Measurements from ENCODE around the gene FADS2.

FADS2 gene

GRCh38 chr11:61827571-61828378, at the start of gene FADS2:
Gene FADS2 (plus strand): TSS chr11:61828300. CDS start chr11:61828391, 91 bp downstream.
- DNase-seq (ENCODE audit: low spot score) = peak; percentile 98

DNA sequence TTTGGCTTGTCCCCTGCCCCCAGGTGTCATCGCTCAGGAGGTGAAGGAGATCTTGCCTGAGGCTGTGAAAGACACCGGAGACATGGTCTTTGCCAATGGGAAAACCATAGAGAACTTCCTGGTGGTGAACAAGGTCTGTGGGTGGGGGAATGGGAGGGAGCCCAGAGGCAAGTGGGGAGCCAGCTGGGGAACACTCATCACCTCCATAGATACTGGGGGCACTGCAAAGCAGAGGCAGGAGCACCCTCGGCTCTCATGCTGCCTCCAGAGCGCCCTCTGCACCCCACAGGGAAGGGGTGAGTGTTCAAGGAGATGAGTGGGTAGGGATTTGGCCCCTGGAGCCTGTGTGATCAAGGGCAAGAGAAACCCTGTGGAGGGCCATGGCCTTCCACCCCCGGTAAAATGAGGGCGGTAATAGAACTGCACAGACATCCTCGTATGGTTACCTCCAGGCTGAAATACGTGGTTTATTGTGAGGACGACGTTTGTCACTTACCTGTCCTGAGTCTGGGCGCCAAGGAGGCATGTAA, 49.7 kb upstream of the FADS2 start:
- DNase-seq (ENCODE audit: low spot score) = no peak

DNA sequence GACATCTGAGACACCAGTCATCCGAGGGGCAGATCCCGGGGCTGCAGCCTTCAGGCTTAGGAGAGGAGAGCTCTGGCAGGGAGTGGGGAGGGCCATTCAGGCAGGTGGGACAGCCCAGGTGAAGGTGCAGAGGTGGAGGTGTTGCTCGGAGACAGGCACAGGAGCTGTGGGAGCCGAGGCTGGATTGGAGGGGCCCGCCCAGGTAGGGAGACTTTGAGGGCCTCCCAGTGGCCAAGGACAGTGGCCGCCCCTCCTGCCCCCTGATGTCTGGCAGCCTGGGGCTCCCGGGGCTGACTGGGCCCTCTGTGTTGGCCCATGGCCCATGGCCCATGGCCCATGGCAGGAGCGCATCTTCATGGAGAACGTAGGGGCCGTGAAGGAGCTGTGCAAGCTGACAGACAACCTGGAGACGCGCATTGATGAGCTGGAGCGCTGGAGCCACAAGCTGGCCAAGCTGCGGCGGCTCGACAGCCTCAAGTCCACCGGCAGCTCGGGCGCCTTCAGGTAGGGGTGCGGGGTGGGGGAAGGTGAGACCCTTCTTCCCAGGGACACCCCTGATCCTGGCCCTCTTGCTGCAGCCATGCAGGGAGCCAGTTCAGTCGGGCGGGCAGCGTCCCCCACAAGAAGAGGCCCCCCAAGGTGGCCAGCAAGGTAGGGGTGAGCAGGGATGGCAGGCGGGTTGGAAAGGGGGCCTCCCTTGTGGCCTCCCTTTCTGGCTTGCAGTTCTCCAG, 49.0 kb upstream of the FADS2 start:
- no peak for DNase-seq (ENCODE audit: low spot score)

DNA sequence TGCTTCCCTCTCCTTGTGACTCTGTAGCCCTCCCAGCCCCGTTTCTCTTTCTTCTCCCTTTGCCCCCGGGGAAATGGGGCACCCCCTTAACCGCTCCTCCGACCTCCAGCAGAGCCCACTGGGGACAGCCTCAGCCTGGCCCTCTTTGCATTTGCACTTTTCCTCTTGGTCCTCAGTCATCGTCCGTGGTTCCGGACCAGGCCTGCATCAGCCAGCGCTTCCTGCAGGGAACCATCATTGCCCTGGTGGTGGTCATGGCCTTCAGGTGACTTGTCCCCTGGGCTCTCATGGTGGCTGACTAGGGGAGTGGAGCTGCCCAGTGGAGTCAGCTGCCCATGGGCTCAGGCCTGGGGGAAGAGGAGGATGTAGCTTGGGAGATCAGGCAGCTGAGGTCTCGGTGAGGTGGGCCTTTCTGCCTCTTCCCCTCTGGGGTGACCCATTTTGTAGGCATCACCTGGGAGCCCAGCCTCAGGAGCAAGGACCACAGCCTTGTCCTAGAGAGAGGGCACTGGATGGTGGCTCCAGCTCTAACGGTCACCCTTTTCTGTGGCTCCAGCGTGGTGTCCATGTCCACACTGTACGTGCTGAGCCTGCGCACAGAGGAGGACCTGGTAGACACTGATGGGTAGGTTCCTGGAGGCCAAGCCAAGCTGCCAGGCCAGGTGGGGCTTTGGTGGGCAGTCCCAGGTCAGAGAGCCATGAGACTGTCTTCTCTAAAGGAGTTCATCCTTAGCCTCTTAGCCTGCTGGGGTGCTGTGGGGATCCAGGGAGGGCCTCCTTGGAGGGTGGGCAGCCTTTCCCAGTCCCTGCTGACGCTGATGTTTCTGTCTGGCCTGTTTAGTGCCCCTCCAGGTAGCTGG, 48.2 kb upstream of the FADS2 start:
- DNase-seq (ENCODE audit: low spot score) = peak; percentile 30

- peak; percentile 22 for DNase-seq (ENCODE audit: low spot score)
Measured at GRCh38 chr11:61780581-61781162, 47.4 kb upstream of the FADS2 start.

- no peak for DNase-seq (ENCODE audit: low spot score)
Measured at GRCh38 chr11:61781585-61781984, 46.5 kb upstream of the FADS2 start.

GRCh38 chr11:61782299-61782698, 45.8 kb upstream of the FADS2 start:
- peak; percentile 31 for DNase-seq (ENCODE audit: low spot score)

GRCh38 chr11:61782841-61783240, 45.3 kb upstream of the FADS2 start:
- no peak for DNase-seq (ENCODE audit: low spot score)

GRCh38 chr11:61783717-61784505, 44.2 kb upstream of the FADS2 start:
- peak; percentile 32 for DNase-seq (ENCODE audit: low spot score)

DNA sequence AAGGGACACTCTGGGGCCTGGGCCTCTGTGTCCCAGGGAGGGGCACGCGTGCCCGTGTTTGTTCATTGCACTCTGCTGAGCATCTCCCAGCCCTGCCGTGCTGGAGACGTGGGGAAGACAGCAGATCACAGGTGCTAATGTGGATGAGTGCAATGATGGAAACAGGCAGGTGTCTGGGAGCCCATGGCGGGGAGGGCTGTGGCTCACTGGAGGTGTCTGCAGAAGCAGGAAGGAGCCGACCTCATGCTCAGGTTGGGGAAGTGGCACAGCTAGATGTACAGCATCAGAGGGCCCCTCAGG, 43.6 kb upstream of the FADS2 start:
- DNase-seq (ENCODE audit: low spot score) = no peak

DNA sequence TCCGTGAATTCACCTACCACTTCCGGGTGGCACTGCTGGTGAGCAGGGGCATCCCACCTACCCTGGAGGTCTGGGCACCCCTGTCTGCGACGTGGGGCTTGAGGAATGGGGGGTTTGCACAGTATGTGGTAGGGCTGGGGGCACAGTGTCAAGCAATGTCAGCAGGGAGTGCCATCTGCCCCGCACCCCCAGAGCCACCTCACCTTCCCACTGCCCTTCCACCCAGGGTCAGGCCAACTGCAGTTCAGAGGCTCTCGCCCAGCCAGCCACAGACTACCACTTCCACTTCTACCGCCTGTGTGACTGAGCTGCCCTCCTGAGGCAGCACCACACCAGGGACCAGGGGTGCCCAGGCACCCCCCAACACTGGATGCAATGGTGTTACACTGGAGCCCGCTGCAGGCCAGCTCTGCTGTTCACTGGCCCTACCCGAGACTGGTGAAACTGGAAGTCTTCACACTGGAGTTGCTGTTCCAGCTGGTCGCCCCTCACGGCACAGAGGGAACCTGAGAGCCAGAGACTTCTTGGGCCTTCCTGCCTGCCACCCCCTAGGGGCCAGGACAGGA, 42.2 kb upstream of the FADS2 start:
- DNase-seq (ENCODE audit: low spot score) = no peak

DNA sequence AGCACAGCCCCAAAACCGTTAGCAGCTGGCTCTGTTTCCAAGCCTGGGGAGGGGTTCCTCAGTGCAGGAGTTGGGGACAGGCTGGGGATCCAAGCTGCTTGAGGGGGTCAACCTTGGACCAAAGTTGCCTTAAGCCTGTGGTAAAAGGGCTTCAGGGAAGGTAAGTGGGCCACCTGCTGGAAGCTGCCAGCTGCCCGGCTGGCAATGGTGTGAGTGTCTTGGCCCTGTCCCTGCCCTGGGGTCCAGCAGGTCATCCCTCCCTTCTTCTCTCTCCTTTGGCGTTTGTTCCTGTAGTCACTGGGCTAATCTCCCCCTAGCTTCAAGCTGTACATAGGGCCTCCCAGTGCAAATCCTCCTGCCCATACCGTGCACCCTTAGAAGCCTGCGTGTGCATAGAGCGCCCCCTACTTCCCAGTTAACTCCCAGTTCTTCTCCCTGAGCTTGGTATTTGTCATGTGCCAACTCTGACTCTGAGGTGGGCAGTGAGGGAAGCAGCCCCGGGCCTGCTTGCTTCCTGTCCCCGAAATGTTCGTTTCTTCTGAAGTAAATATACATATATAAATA, 40.1 kb upstream of the FADS2 start:
- peak; percentile 89 for DNase-seq (ENCODE audit: low spot score)

DNA sequence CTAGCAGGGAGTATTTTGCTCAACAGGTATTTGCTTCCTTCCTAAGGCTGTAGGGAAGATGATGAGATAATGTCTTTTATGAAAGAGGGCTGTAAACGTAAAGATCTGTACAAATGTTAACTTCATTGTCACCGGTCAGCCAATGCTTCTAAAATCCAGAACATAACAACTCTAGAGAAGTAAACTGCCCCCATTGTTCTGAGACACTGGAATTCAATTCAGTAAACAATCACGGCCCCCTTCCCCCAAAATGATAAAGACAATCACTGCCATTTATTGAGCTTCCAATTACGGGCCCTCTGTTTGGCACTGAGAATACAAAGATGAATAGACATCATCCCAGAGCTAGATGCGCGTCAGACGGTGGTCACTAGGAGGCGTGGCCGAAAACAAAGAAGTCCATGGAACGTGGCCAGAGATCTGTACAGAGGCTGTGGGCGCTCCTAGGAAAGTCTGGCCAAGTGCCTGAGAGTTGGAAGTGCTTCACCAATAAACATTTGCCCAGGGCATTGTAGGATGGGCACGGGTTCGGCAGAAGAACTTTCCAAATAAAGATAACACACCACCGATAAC, 36.3 kb upstream of the FADS2 start:
- peak; percentile 90 for DNase-seq (ENCODE audit: low spot score)

- DNase-seq (ENCODE audit: low spot score) = peak; percentile 98
Measured at GRCh38 chr11:61792310-61793082, 35.6 kb upstream of the FADS2 start, which contains the start of the genes FEN1 and TMEM258. Gene FEN1 (plus strand): TSS chr11:61792911. CDS start chr11:61795362, 2,451 bp downstream. Gene TMEM258 (minus strand): TSS chr11:61792599. CDS start chr11:61792558, 41 bp downstream.

DNA sequence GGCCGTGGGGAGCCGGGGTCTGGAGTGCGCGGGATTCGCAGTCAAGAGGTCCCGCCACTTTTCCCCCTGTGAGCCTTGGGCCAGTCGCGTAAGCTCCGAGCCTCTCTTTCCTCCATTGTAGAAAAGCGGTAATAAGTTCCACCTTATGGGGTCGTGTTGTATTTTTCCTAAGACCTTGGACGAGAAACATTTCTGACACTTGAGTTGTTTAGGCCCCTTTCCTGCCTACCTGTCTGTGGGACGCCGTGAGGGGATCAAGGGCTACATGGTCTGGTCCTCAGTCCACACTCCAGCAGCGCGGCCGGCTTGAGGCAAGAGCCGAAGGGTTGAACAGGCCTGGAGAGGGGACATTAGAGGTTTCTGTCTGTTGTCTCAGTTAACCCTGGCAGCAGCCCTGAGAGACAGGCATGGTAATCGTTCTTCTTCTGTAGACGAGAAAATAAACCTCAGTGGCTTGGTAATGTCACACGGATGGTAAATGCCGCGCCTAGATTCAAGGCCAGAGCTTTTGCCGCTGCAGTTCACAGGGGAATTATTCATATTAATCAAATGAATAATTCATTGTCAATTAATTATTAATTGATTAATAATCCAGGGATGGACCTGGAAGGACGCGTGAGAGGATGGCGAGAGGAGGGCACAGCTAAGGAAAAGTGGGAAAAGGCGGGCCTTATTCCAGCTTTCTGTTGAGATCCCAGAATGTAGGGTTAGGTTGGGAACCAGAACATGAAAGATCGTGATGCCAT, 34.8 kb upstream of the FADS2 start:
- DNase-seq (ENCODE audit: low spot score) = no peak

- DNase-seq (ENCODE audit: low spot score) = no peak
Measured at GRCh38 chr11:61793829-61794204, 34.3 kb upstream of the FADS2 start.

GRCh38 chr11:61794579-61794978, 33.5 kb upstream of the FADS2 start:
- no peak for DNase-seq (ENCODE audit: low spot score)

- no peak for DNase-seq (ENCODE audit: low spot score)
Measured at GRCh38 chr11:61795459-61795858, 32.6 kb upstream of the FADS2 start.

All from HuH-7.5 (cell line).